GM11168 (cell line): ENCODE measurements around the gene SETD2.
"Not testable (repeated sequence)": the region's sequence is repeated elsewhere in the genome, so short reads cannot be mapped to it uniquely, and the experiment has no call there.

ENCODE experiments used
- in situ Hi-C: fragments of 300-500 bp; cut with MboI; formaldehyde crosslinking; loops from one replicate; pipeline ENCODE4 v1.12.0; 2022; ENCODE audit warnings: low sequenced_read_pairs; ENCODE audit not compliant: unreplicated experiment

Gene SETD2

GRCh38 chr3:47042231-47042791 lies 121.6 kb downstream of the SETD2 start:
- in situ Hi-C loops: no loop called here

GRCh38 chr3:47041114-47041513 lies 122.8 kb downstream of the SETD2 start:
- in situ Hi-C loops: no loop called here

- in situ Hi-C loops: not testable (repeated sequence)
Observed at GRCh38 chr3:47037302-47037701, 126.6 kb downstream of the SETD2 start.

GRCh38 chr3:47036145-47036544 lies 127.8 kb downstream of the SETD2 start:
- in situ Hi-C loops: no loop called here

- in situ Hi-C loops: no loop called here
Observed at GRCh38 chr3:47035645-47036044, 128.3 kb downstream of the SETD2 start.

GRCh38 chr3:47034868-47035489 lies 128.9 kb downstream of the SETD2 start:
- in situ Hi-C loops: no loop called here

- in situ Hi-C loops: not testable (repeated sequence)
Observed at GRCh38 chr3:47031041-47031440, 132.9 kb downstream of the SETD2 start.

GRCh38 chr3:47028667-47029066 lies 135.2 kb downstream of the SETD2 start:
- in situ Hi-C loops: no loop called here

- in situ Hi-C loops: no loop called here
Observed at GRCh38 chr3:47028146-47028545, 135.8 kb downstream of the SETD2 start.

- in situ Hi-C loops: not testable (repeated sequence)
Observed at GRCh38 chr3:47026432-47026831, 137.5 kb downstream of the SETD2 start.

GRCh38 chr3:47024932-47025331 lies 139.0 kb downstream of the SETD2 start:
- in situ Hi-C loops: loop anchor here (25.0 kb wide), 1 partner anchor 313 kb away; the partner anchor contains the start of genes PRSS50 and TMIE

GRCh38 chr3:47022641-47023071 lies 141.3 kb downstream of the SETD2 start:
- in situ Hi-C loops: loop anchor here (25.0 kb wide), 1 partner anchor 310 kb away; the partner anchor contains the start of genes PRSS50 and TMIE

- in situ Hi-C loops: loop anchor here (25.0 kb wide), 1 partner anchor 308 kb away; the partner anchor contains the start of genes PRSS50 and TMIE
Observed at GRCh38 chr3:47020311-47020710, 143.6 kb downstream of the SETD2 start.

GRCh38 chr3:47019201-47019600 lies 144.7 kb downstream of the SETD2 start:
- in situ Hi-C loops: loop anchor here (25.0 kb wide), 1 partner anchor 307 kb away; the partner anchor contains the start of genes PRSS50 and TMIE

GRCh38 chr3:47018269-47018611 lies 145.7 kb downstream of the SETD2 start:
- in situ Hi-C loops: loop anchor here (25.0 kb wide), 1 partner anchor 306 kb away; the partner anchor contains the start of genes PRSS50 and TMIE

- in situ Hi-C loops: loop anchor here (25.0 kb wide), 1 partner anchor 305 kb away; the partner anchor contains the start of genes PRSS50 and TMIE
Observed at GRCh38 chr3:47017504-47018268, 146.2 kb downstream of the SETD2 start.

GRCh38 chr3:47016934-47017435 lies 146.9 kb downstream of the SETD2 start:
- in situ Hi-C loops: loop anchor here (25.0 kb wide), 1 partner anchor 305 kb away; the partner anchor contains the start of genes PRSS50 and TMIE

GRCh38 chr3:47016086-47016933 lies 147.6 kb downstream of the SETD2 start:
- in situ Hi-C loops: loop anchor here (25.0 kb wide), 1 partner anchor 304 kb away; the partner anchor contains the start of genes PRSS50 and TMIE

- in situ Hi-C loops: loop anchor here (25.0 kb wide), 1 partner anchor 303 kb away; the partner anchor contains the start of genes PRSS50 and TMIE
Observed at GRCh38 chr3:47015151-47015550, 148.8 kb downstream of the SETD2 start.
